HL-60 (cell line): ENCODE data around the gene HCFC1R1.

Experiments
- CTCF ChIP-seq: IDR thresholded peaks from one replicate; pipeline ENCODE4 v1.5.1; 2011; ENCODE audit warnings: low read length, control low read depth, inconsistent platforms; ENCODE audit not compliant: insufficient read depth
- POLR2AphosphoS5 ChIP-seq: IDR thresholded peaks from 2 replicates; pipeline ENCODE4 v1.6.1; 2012; ENCODE audit warnings: low read depth
- REST ChIP-seq: IDR thresholded peaks from 2 replicates; pipeline ENCODE4 v1.6.1; 2012; ENCODE audit warnings: low read depth; ENCODE audit not compliant: insufficient replicate concordance

- no peak for TF ChIP-seq CTCF
- TF ChIP-seq POLR2AphosphoS5, result no peak
- TF ChIP-seq REST, result no peak
Measured at GRCh38 chr16:3051494-3051893, 27.8 kb upstream of the HCFC1R1 start.
